ENCODE measurements around the gene LRP5.
A peak's percentile ranks its signal among the peaks of the same experiment; 100 is the strongest.
"Not testable (repeated sequence)": the region's sequence is repeated elsewhere in the genome, so short reads cannot be mapped to it uniquely, and the experiment has no call there.

The LRP5 gene

DNA sequence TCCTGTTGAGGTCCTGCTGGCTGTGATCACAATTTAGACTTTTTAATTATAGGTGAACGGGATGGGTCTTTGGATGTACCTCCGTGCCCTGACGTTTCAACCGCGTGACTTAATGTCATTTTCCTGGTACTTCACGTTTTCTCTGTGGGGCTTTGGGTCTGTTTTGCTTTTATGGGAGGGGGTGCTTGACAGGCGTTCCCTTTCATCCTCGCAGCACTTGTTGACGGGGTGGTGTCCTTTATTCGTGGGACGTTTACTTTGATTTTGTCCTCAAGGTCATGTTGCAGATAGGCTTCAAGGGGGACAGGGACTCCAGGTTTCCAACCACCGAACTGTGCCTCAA, 149.2 kb downstream of the LRP5 start:
- Mint-ChIP-seq H3K4me1 (peaks cover 64% of the 10 kb centered on the region), H3K27me3 (no peaks in the 10 kb centered on the region), H3K27ac (peak overlapping the region; percentile 60 to 91), H3K4me3 (peak overlapping the region; percentile 73 to 76), H3K9me3 (no peaks in the 10 kb centered on the region)
- ATAC-seq (no peak), DNase-seq (no peak)

DNA sequence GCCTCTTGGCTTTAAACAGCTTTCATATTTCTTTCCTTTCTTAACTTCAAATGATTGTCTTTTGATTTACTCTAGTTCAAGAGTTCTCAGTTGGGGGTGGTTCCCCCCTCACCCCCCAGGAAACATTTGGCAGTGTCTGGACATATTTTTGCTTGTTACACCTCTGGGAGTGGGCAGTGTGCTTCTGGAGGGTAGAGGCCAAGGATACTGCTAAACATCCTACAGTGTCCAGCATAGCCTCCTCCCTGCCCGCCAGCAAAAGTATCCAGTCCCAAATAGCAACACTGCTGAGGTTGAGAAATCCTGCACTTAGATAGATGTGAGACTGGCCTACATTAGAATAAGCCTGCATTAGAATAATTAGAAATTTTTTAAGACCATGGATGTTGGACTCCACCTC, 151.3 kb downstream of the LRP5 start:
- DNase-seq (no peak), ATAC-seq (no peak)
- Mint-ChIP-seq H3K27me3 (no peaks in the 10 kb centered on the region), H3K9me3 (no peaks in the 10 kb centered on the region), H3K4me3 (peak overlapping the region; percentile 53 to 76), H3K4me1 (peaks cover 74% of the 10 kb centered on the region), H3K27ac (no peak overlapping the region)

DNA sequence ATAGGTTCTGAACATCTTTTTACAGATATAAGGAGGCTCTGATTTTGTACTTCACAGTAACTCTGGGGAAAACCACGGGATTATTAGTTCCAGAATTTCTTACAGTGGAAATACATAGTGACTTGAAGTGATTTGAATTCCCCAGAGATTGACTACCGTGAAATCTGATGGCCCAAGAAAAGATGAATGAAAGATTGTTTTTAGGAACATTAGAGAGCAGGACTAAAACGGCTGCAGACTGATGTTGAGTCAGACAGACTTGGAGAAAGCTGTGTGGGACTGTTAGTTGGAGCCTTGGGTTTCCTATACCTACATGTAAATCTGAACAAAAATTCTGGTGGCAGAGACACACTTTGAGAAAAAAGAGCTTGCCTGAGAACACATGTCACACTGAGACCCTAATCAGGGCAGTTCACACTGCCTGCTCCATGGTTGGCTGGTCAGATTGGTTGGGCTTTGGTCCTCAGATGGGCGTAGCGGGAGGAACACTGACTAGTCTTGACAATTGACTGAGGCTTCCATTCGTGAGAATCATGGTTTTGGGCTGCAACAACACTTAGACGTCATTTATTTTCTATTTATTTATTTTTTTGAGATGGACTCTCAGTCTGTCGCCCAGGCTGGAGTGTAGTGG, 154.9 kb downstream of the LRP5 start:
- Mint-ChIP-seq H3K4me3 (peak overlapping the region in 1 of 2 donors; percentile 50), H3K27ac (no peak overlapping the region), H3K27me3 (no peaks in the 10 kb centered on the region), H3K9me3 (no peaks in the 10 kb centered on the region), H3K4me1 (peaks cover 93% of the 10 kb centered on the region)
- DNase-seq (no peak), ATAC-seq (no peak)

DNA sequence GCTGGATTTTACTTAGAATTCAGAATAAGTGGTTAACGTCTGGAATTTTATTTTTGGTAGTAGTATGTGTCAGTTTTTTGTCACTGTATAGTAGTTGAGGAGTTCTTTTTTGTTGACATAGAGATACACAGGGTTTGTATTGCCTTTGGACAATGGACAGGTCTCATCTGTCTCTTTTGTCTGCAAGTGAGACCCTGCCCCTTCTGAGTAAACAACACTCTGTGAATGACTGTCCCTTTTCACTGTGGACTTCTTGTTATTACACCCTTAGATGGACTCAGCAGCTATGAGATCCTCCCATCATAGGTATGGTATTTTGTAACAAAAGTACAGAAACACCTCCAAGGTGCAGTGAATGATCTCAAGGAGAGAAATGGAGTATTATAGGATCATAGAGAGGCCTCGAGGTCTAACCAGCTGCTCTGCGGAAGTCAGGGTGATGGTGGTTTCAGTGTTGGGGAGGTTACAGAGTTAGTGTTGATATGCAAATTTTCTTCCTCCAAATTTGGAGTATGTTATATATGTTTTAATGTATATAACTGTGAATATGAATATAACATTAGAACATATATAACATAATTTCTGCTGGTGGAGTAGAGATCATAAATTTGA, 155.9 kb downstream of the LRP5 start:
- Mint-ChIP-seq H3K9me3 (no peaks in the 10 kb centered on the region), H3K4me3 (peak overlapping the region; percentile 31 to 68), H3K4me1 (peaks cover 93% of the 10 kb centered on the region), H3K27ac (peak overlapping the region in 1 of 2 donors; percentile 83), H3K27me3 (no peaks in the 10 kb centered on the region)
- DNase-seq (no peak), ATAC-seq (peak; percentile 60)

DNA sequence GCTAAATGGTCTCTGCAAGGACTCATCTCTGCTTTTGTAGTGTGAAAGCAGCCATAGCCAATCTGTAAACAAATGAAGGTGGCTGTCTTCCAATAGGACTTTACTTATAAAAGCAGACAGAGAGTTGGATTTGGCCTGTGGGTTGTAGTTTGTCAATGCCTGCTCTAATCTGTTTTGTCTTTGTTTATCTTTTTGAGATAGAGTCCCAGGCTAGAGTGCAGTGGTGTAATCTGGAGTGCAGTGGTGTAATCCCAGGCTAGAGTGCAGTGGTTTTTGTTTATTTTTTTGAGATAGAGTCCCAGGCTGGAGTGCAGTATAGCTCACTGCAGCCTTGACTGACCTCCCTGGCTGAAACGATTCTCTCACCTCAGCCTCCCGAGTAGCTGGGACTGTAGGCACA, 156.7 kb downstream of the LRP5 start:
- Mint-ChIP-seq H3K27me3 (no peaks in the 10 kb centered on the region), H3K9me3 (no peaks in the 10 kb centered on the region), H3K4me1 (peaks cover 92% of the 10 kb centered on the region), H3K4me3 (peak overlapping the region in 1 of 2 donors; percentile 3), H3K27ac (no peak overlapping the region)
- DNase-seq (no peak), ATAC-seq (no peak)

DNA sequence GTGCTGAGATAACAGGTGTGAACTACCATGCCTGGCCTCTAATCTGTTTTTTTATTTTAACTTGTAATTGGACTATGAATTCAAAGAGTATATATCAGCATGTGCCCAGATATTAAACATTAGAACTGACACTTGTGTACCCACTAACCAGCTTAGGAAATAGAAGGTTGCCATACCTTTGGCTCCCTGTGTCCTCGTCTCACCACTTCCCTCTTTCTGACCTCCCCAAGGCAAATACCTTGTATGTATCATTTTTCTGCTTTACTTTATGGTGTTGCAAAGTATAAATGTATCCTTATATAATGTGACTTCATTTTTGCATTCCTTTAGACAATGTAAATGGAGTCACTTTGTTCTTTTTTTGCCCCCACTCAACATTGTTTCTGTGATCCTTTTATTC, 157.3 kb downstream of the LRP5 start:
- H3K27me3 Mint-ChIP-seq, result no peaks in the 10 kb centered on the region
- H3K4me3 Mint-ChIP-seq, result peak overlapping the region; percentile 13 to 74
- H3K4me1 Mint-ChIP-seq, result peaks cover 87% of the 10 kb centered on the region
- H3K9me3 Mint-ChIP-seq, result no peaks in the 10 kb centered on the region
- DNase-seq, result no peak
- H3K27ac Mint-ChIP-seq, result peak overlapping the region in 1 of 2 donors; percentile 64
- ATAC-seq, result no peak

DNA sequence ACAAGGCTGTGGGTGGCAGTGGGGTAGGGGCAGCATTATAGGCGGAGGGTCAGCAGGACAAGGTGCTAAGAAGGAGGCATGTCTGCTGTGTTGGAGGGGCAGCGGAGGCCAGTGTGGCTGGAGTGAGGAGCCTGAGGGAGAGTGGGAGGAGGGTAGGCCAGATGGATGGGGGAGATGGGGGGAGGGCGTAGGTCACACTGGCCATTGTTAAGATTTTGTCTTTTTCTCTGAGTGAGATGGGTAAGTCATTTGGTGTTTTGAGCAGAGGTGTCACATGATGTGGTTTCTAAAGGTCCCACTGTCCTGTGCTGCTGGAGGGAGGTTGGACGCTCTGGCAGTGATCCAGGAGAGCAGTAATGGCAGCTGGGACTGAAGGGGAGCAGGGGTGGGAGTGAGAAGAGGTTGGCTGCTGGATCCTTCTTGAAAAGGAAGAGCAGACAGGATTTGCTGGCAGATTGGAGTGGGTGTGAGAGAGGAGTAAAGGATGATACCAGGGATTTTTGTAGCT, 158.0 kb downstream of the LRP5 start:
- Mint-ChIP-seq H3K27ac (peak overlapping the region in 1 of 2 donors; percentile 66), H3K9me3 (no peaks in the 10 kb centered on the region), H3K4me1 (peaks cover 80% of the 10 kb centered on the region), H3K27me3 (no peaks in the 10 kb centered on the region), H3K4me3 (peak overlapping the region; percentile 74 to 76)
- DNase-seq (no peak), ATAC-seq (peak; percentile 24)

DNA sequence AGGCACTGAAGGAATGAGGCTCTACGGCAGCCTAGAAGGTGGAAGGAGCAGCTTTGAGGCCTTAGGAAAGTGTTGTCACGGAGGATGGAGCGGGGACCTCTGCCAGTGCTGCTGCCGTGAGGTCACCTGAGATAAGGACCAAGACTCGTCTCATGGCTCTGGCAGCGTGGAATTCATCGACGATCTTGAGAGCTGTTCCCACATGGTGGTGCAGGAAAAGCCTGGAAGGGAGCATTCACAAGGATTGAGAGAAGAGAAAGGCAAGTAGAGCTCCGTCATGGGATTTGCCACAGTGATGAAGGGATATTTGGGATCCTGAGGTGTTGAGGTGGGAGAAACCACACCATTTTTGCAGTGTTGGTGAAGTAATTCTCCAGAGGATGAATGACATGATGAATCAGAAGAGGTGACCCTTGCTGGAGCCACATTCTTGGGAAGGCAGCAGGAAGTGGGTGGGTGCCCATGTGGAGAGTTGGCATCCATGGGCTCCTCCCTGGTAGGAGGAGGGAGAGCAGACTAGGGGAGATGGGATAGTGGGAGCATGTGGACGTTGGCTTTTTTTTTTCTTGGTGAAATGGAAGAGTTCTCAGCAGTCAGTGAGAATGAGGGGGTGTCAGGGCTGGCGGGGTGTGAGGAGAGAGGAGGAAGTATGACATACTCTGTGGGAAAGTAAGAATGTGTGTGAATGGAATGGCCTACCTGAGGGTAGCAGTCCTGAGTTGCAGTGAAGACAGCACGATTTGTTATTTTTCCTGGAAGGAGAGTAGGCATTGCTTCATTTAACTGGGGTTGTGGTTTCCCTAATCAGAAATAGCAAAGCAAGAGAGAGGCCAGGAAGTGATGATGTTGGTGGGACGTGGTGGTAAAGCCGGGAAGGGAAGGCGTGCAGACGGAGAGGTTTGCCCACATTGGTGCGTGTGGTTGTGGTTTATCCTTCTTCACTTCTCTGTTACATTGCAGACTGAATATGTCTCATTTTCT, 159.3 kb downstream of the LRP5 start:
- Mint-ChIP-seq H3K9me3 (no peaks in the 10 kb centered on the region), H3K27ac (peak overlapping the region; percentile 32 to 52), H3K4me3 (peak overlapping the region; percentile 74 to 76), H3K4me1 (peaks cover 76% of the 10 kb centered on the region), H3K27me3 (no peaks in the 10 kb centered on the region)
- ATAC-seq (peak; percentile 85), DNase-seq (peak in 1 of 2 donors; percentile 67)

DNA sequence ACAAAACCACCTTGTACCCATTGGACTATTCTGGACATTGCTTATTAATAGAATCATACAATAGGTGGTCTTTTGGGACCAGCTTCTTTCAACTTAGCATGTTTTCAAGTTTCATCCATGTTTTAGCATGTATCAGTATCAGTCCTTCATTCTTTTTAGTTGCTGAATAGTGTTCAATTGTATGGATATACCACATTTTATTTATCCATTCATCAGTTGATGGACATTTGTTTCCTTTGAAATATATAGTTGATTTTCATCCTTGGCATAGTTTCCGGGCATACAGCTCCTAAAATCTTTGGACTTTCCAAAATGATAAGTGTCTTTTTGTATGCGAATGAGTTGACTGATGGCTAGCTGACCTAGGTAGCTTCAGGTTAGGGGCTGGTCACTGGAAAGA, 160.4 kb downstream of the LRP5 start:
- no peaks in the 10 kb centered on the region for H3K27me3 Mint-ChIP-seq
- ATAC-seq, result no peak
- peak overlapping the region in 1 of 2 donors; percentile 74 for H3K4me3 Mint-ChIP-seq
- no peak for DNase-seq
- no peaks in the 10 kb centered on the region for H3K9me3 Mint-ChIP-seq
- H3K27ac Mint-ChIP-seq, result no peak overlapping the region
- peaks cover 76% of the 10 kb centered on the region for H3K4me1 Mint-ChIP-seq

DNA sequence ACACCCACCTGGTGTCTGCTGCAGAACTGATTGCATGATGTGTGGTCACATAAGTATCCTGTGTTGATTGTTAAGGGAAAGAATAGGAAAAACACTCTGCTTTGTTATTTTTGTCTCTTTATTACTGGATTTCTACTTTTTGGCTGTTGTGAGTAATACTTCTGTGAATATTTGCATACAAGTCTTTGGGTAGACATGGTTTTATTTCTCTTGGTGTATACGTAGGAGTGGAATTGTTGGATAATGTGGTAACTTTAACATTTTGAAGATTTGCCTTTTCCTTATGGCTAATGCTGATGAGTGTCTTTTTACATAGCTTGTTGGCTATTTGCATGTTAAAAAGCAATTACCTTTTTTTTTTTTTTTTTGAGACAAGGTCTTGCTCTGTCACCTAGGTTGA, 161.3 kb downstream of the LRP5 start:
- peak overlapping the region in 1 of 2 donors; percentile 14 for H3K27ac Mint-ChIP-seq
- DNase-seq, result no peak
- peaks cover 73% of the 10 kb centered on the region for H3K4me1 Mint-ChIP-seq
- no peaks in the 10 kb centered on the region for H3K9me3 Mint-ChIP-seq
- ATAC-seq, result no peak
- no peaks in the 10 kb centered on the region for H3K27me3 Mint-ChIP-seq
- no peak overlapping the region for H3K4me3 Mint-ChIP-seq

DNA sequence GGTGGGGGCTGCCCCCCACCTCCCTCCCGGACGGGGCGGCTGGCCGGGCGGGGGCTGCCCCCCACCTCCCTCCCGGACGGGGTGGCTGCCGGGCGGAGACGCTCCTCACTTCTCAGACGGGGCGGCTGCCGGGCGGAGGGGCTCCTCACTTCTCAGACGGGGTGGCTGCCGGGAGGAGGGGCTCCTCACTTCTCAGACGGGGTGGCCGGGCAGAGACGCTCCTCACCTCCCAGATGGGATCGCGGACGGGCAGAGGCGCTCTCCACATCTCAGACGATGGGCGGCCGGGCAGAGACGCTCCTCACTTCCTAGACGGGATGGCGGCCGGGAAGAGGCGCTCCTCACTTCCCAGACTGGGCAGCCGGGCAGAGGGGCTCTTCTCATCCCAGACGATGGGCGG, 163.2 kb downstream of the LRP5 start:
- H3K4me1 Mint-ChIP-seq, result peaks cover 72% of the 10 kb centered on the region

DNA sequence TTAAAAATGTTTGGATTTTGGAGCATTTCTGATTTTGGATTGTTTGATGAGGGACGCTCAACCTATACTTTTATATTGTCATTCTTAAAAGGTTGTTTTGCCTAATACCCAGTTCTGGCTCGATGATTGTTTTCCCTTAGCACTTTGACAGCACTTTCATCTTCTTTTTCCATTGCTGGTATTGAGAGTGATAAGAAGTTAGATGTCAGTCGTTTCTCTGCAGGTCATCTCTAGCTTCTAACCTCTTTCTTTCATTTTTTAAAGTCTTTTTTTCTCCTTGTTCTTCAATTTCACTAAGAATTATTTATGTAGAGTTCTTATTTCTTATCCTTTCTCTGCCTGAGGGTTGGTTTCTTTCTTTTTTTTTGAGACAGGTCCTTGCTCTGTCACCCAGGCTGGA, 167.0 kb downstream of the LRP5 start:
- no peaks in the 10 kb centered on the region for H3K27me3 Mint-ChIP-seq
- DNase-seq (no peak), ATAC-seq (no peak)
- no peak overlapping the region for H3K4me3 Mint-ChIP-seq
- H3K4me1 Mint-ChIP-seq, result peaks cover 71% of the 10 kb centered on the region
- H3K27ac Mint-ChIP-seq, result no peak overlapping the region
- no peaks in the 10 kb centered on the region for H3K9me3 Mint-ChIP-seq

More for the DNA sequence above, 163.2 kb downstream of the LRP5 start:
- H3K27ac Mint-ChIP-seq, ATAC-seq, H3K4me3 Mint-ChIP-seq, DNase-seq, H3K9me3 Mint-ChIP-seq, H3K27me3 Mint-ChIP-seq: not testable (repeated sequence)

DNA sequence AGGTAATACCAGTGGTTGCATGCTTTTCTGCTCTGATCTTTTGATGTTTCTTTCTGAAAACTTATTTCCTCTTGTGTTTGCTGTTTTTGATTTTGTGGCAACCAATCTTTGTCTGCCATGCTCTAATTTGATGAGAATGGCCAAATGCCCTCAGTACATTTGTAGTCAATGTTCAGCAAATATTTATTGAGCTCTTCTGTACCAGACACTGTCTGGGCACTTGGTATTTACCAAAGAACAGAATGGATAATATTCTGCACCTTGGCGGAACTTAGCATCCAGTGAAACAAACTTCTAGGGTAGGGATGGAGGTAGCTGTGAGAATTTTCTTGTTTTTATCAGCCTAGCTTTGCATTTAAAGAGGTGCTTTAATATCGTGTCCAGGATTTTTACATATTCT, 167.8 kb downstream of the LRP5 start:
- no peak for ATAC-seq
- H3K27me3 Mint-ChIP-seq, result no peaks in the 10 kb centered on the region
- H3K4me3 Mint-ChIP-seq, result no peak overlapping the region
- H3K9me3 Mint-ChIP-seq, result no peaks in the 10 kb centered on the region
- H3K4me1 Mint-ChIP-seq, result peaks cover 76% of the 10 kb centered on the region
- no peak overlapping the region for H3K27ac Mint-ChIP-seq
- no peak for DNase-seq

DNA sequence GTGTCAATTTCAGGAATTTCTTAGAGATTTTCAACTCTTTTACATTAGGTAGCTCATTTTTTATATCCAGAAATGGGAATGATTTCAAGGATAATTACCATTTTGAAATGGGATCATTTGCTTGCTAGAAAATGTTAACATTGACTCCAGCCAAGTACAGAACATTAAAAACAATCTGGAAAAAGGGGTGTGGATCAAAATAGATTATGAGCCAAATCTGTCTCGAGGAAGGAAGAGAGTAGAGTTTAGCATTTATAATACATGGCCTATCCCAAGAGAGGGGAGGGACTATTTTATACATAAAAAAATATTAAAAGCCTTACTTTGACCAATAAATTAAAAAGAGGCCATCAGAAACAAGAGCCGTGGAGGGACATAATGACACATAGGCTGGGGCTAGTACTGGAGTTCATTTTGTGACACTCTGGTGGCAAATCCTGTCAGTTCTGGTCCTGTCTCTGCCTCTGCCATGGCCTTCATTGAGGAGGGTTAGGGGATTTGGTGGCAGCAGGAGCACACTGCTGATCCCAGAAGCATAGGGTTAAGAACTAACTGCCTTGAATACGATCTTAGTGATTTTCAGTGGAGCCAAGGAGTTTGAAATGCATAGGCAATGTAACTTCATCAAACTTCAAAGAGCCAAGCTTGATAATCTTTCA, 168.6 kb downstream of the LRP5 start:
- no peaks in the 10 kb centered on the region for H3K9me3 Mint-ChIP-seq
- peaks cover 80% of the 10 kb centered on the region for H3K4me1 Mint-ChIP-seq
- no peak for DNase-seq
- no peak overlapping the region for H3K27ac Mint-ChIP-seq
- ATAC-seq, result no peak
- H3K4me3 Mint-ChIP-seq, result no peak overlapping the region
- H3K27me3 Mint-ChIP-seq, result no peaks in the 10 kb centered on the region

DNA sequence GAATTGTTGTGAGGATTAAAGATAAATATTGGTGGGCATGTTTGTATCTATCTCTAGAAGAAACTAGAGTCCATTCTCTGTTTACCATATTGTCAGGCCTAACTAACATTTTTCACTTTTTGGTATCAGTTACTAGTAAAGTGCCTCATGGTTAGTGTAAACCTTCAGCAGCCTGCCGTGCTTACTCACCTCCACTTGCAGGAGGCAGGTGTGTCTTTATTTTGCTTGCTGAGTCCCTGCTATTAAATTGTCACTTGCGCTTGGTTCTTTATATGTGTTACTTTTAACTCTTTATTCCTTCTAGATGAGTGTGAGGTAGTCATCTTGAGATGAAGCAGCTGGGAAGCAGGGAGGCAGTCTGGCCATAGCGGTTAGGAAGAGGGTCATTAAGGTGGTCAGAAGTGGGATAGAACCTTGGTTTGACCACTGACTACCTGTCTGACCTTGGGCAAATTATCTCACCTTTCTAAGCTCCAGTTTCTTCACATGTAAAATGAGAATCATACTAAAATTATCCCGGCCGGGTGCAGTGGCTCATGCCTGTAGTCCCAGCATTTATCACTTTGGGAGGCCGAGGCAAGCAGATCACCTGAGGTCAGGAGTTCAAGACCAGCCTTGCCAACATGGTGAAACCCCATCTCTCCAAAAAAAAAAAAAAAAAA, 169.3 kb downstream of the LRP5 start:
- H3K27me3 Mint-ChIP-seq, result no peaks in the 10 kb centered on the region
- H3K4me1 Mint-ChIP-seq, result peaks cover 85% of the 10 kb centered on the region
- no peak overlapping the region for H3K4me3 Mint-ChIP-seq
- no peaks in the 10 kb centered on the region for H3K9me3 Mint-ChIP-seq
- DNase-seq (no peak), ATAC-seq (no peak)
- H3K27ac Mint-ChIP-seq, result no peak overlapping the region
